ENCODE results near the gene AHCTF1.

The AHCTF1 gene, protein sequence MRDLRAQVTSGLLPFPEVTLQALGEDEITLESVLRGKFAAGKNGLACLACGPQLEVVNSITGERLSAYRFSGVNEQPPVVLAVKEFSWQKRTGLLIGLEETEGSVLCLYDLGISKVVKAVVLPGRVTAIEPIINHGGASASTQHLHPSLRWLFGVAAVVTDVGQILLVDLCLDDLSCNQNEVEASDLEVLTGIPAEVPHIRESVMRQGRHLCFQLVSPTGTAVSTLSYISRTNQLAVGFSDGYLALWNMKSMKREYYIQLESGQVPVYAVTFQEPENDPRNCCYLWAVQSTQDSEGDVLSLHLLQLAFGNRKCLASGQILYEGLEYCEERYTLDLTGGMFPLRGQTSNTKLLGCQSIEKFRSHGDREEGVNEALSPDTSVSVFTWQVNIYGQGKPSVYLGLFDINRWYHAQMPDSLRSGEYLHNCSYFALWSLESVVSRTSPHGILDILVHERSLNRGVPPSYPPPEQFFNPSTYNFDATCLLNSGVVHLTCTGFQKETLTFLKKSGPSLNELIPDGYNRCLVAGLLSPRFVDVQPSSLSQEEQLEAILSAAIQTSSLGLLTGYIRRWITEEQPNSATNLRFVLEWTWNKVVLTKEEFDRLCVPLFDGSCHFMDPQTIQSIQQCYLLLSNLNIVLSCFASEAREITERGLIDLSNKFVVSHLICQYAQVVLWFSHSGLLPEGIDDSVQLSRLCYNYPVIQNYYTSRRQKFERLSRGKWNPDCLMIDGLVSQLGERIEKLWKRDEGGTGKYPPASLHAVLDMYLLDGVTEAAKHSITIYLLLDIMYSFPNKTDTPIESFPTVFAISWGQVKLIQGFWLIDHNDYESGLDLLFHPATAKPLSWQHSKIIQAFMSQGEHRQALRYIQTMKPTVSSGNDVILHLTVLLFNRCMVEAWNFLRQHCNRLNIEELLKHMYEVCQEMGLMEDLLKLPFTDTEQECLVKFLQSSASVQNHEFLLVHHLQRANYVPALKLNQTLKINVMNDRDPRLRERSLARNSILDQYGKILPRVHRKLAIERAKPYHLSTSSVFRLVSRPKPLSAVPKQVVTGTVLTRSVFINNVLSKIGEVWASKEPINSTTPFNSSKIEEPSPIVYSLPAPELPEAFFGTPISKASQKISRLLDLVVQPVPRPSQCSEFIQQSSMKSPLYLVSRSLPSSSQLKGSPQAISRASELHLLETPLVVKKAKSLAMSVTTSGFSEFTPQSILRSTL (N-terminal part only)

GRCh38 chr1:246931549-246932365 is at the start of gene AHCTF1:
Gene AHCTF1 (minus strand): TSS chr1:246931948. CDS start chr1:246918370, 13,578 bp downstream.
- DNase-seq (ENCODE audit: low read depth in 2 of 2) = peak; percentile 88 to 94

- no peak for DNase-seq (ENCODE audit: low read depth in 2 of 2)
Measured at GRCh38 chr1:246978785-246979184, 47.0 kb upstream of the AHCTF1 start.

- no peak for DNase-seq (ENCODE audit: low read depth in 2 of 2)
Measured at GRCh38 chr1:246978281-246978680, 46.5 kb upstream of the AHCTF1 start.

DNA sequence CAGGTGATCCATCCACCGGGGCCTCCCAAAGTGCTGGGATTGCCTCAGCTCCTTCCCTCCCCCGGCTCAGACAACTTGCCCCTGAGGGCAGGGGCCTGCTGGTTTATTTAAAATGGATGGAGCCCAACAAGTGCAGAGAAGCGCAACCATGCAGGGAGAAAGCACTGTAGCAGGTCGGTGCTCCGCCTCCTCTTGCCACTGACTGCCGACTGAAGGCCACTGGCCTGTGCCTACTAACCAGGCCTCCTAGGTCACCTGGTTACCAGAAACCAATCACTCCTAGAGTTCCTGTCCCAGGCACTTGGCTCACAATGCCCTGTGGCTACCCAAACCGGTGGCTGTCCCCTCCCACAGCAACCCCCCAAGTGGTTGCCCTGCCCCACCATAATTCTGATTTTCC is 40.2 kb upstream of the AHCTF1 start:
- no peak for DNase-seq (ENCODE audit: low read depth in 2 of 2)

- peak; percentile 13 to 29 for DNase-seq (ENCODE audit: low read depth in 2 of 2)
Measured at GRCh38 chr1:246971090-246971721, 39.5 kb upstream of the AHCTF1 start.

GRCh38 chr1:246969621-246970020 is 37.9 kb upstream of the AHCTF1 start:
- DNase-seq (ENCODE audit: low read depth in 2 of 2) = no peak

DNA sequence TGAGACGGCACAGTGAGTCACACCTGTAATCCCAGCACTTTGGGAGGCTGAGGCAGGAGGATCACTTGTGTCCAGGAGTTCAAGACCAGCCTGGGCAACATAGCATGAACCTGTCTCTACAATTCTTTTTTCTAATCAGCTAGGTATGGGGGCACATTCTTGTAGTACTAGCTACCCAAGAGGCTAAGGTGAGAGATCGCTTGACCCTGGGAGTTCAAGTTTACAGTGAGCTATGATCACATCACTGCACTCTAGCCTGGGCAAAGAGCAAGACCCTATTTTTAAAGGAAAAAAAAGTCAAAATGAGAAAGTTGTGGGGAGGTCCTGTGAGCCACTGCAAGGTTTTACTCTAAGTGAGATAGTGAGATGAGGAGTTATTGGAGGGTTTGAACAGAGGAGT is 34.8 kb upstream of the AHCTF1 start:
- no peak for DNase-seq (ENCODE audit: low read depth in 2 of 2)

- DNase-seq (ENCODE audit: low read depth in 2 of 2) = no peak
Measured at GRCh38 chr1:246959944-246960693, 28.4 kb upstream of the AHCTF1 start.

DNA sequence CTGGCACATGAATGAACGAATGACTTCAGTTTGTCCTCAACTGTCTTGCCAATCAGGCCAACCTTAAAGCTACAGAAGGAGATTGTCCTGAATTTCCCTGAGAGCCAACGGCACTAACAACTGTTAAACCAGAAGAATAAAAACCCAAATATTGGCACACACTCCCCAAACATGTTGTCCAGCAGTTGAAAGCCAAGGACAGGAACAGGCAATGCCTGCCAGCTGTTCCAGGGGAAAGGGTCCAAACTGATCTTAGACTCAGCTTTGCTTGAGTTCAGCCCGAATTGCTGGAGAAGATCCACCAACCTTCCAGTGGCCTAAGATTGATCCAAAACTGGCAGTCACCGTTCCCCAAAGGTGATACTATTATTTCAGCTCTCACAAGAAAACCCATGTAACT is 22.4 kb upstream of the AHCTF1 start:
- DNase-seq (ENCODE audit: low read depth in 2 of 2) = no peak

DNA sequence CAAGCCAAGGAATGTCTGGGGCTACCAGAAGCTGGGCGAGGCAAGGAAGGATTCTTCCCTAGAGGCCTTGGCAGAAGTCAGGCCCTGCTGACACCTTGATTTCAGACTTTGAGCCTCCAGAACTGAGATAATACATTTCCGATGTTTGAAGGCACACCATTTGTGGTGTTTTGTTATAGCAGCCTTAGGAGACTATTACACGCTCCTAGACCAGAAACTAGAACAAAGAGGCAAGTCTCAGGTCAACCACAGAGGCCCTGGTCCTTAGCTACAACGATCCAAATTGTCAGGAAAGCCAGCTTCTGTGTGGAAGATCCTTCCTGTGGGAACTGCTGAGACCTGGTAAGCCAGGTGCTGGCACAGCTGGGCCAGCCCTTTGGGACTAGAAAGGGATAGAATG is 19.7 kb upstream of the AHCTF1 start:
- DNase-seq (ENCODE audit: low read depth in 2 of 2) = no peak

- DNase-seq (ENCODE audit: low read depth in 2 of 2) = no peak
Measured at GRCh38 chr1:246949956-246950355, 18.2 kb upstream of the AHCTF1 start.

- no peak for DNase-seq (ENCODE audit: low read depth in 2 of 2)
Measured at GRCh38 chr1:246947255-246947654, 15.5 kb upstream of the AHCTF1 start.

DNA sequence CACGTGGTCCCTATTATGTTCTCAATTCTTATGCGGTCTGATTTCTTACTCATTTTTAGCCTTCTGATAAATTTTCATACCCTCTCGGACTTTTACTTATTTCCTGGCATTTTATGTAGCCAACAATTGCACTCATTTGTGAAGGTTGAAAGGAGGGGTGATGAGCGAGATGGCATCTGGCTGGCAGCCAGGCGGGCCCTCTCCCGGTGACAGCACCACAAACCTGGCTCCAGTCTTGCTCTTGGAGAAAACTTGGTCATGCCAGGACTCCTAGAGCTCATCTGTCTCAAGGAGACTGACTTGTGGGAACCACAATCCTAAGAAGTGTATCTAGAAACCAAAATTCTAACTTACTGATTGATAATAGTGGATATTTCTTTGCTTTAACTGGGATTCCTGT is 14.6 kb upstream of the AHCTF1 start:
- no peak for DNase-seq (ENCODE audit: low read depth in 2 of 2)

GRCh38 chr1:246934765-246935164 is 3.0 kb upstream of the AHCTF1 start:
- DNase-seq (ENCODE audit: low read depth in 2 of 2) = no peak

GRCh38 chr1:246933893-246934292 is 2.1 kb upstream of the AHCTF1 start:
- DNase-seq (ENCODE audit: low read depth in 2 of 2) = no peak

GRCh38 chr1:246932366-246932700 is 585 bp upstream of the AHCTF1 start:
- DNase-seq (ENCODE audit: low read depth in 2 of 2) = no peak

DNA sequence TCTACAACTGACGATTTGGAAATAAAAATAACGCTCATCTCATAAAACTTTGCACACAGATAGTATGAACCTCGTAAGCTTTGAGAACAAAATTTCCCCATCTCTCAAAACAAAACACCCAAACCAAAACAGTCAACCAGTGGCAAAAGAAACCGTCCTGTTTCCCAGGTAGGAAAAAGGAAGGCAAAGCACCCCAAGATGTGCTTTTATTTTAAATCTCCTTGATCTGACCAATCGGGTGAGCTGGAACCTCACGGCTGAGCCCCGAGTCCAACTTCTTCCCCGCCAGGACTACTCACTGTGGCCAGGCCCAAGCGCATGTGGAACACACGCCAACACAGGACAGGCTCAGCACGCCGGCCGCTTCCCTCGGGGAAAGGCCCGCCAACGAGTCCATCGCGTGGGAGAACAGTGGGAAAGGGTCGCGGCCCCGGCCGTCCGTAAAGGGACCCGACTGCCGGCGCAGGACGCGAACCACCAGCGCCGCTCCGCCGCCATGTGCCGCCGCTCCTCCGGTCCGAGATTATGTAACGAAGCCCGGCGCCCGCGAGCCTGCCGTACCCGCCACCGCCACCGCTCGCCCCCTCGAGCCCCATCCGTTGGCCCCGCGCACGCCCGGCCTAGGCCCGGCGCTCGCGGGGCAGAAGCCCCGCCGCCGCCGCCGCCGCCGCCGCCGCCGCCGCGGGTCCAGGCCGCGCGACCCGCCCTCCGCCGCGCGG is 759 bp downstream of the AHCTF1 start:
- DNase-seq (ENCODE audit: low read depth in 2 of 2) = peak; percentile 26 to 35

GRCh38 chr1:246925997-246926626 is 5.6 kb downstream of the AHCTF1 start:
- DNase-seq (ENCODE audit: low read depth in 2 of 2) = no peak

DNA sequence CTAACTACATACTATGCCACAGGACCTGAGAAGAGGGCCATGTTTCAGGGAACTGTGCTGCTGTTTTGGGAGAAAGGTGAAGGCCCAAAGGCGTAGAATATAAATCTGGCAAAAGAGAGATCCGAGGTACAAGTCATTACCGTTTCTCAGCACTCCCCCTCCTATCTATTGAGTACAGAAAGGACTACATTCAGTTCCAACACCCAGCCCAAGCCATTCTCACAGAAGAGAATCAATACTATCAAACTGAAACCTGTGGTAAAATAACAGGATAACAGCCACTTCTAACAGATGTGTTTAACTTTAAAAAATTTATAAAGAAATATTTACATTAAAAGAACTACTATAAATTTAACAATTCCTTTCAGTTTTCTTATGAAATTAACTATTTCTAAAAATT is 7.8 kb downstream of the AHCTF1 start:
- no peak for DNase-seq (ENCODE audit: low read depth in 2 of 2)
